ENCODE results near the gene SLCO2B1. TPM values are rescaled to one million over a fixed set of nuclear protein-coding genes. Genes with fewer than 3 reads are reported as not detected.

The SLCO2B1 gene
- total RNA-seq, 2 donors from 2014 or later: 37.6 to 50.3 TPM

DNA sequence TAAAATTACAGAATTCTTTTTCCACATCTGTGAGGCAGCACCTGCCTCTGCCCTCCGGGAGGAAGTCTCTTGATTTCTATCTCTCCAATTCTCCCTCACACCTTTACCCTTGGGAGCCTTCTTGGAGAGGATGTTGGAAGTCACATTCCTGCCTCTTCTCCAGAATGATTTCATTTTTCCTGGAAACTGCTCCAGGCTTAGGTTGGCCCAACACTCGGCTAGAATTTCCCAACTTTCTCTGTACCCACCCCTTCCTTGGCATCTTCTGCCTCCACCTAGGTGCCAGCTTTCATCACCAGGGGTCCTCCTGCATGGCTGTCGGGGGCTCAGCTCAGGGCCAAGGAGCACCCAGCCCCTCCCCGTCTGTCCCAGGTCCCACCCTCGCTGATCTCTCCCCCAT, 43.2 kb downstream of the SLCO2B1 start:
- H3K27ac ChIP-seq: no peak overlapping the region

DNA sequence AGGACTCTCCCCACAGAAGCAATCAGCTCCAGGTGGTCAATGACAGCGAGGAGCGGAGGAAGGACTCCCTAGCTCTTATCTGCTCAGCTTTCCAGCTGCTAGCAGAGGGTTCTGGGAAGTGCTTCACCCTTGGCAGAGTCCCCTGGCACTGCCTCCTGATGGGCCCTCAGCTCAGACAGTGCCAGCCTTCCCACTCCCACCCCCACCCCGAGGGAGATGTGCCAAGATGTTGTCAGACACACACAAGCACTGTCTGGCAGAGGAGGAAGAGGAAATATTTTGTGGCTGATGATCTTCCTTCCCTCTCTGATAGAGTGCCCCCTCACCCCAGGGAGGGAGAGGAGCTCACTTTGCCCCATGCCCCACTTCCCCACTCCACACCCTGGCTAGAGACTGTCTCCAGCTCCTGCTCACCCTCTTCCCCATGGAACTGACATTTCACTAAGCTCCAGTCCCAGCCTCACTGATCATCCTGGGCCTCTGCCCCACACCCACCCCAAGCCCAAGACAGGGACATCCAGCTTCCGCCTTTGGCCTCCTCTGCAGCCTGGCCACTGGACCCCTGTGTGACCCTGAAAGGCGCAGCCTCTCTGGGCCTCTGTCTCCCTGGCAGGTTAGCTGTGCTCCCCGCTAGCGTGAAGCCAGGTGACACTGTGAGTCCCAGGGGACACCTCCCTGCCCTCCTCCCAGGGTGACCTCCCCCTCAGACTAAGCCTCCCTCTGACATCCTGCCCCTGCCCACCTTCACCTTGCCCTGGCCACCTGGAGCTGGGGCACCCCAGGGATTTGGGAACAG, 44.5 kb downstream of the SLCO2B1 start:
- intact Hi-C loops (cut with DNase I): no loop called here
- TF ChIP-seq, protein P1, sequence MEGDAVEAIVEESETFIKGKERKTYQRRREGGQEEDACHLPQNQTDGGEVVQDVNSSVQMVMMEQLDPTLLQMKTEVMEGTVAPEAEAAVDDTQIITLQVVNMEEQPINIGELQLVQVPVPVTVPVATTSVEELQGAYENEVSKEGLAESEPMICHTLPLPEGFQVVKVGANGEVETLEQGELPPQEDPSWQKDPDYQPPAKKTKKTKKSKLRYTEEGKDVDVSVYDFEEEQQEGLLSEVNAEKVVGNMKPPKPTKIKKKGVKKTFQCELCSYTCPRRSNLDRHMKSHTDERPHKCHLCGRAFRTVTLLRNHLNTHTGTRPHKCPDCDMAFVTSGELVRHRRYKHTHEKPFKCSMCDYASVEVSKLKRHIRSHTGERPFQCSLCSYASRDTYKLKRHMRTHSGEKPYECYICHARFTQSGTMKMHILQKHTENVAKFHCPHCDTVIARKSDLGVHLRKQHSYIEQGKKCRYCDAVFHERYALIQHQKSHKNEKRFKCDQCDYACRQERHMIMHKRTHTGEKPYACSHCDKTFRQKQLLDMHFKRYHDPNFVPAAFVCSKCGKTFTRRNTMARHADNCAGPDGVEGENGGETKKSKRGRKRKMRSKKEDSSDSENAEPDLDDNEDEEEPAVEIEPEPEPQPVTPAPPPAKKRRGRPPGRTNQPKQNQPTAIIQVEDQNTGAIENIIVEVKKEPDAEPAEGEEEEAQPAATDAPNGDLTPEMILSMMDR (IDR thresholded peaks at IDR 0.05): no peak
- H3K9me3 ChIP-seq: no peaks in the 10 kb centered on the region
- no peak overlapping the region for H3K27ac ChIP-seq
- DNase-seq: peak; percentile 40
- H3K27me3 ChIP-seq: no peaks in the 10 kb centered on the region
- H3K9ac ChIP-seq (ENCODE audit: low read depth in 2 of 2, low read length in 2 of 2): no peak overlapping the region
- no peaks in the 10 kb centered on the region for H3K36me3 ChIP-seq
- H3K4me3 ChIP-seq: no peak overlapping the region
- H3K4me1 ChIP-seq: no peaks in the 10 kb centered on the region

More for the DNA sequence above, 43.2 kb downstream of the SLCO2B1 start:
- no peaks in the 10 kb centered on the region for H3K4me1 ChIP-seq
- intact Hi-C loops (cut with DNase I): no loop called here
- no peaks in the 10 kb centered on the region for H3K9me3 ChIP-seq
- no peak overlapping the region for H3K4me3 ChIP-seq
- H3K9ac ChIP-seq (ENCODE audit: low read depth in 2 of 2, low read length in 2 of 2): no peak overlapping the region
- H3K36me3 ChIP-seq: no peaks in the 10 kb centered on the region
- no peaks in the 10 kb centered on the region for H3K27me3 ChIP-seq
- TF ChIP-seq, protein P1 (IDR thresholded peaks at IDR 0.05): no peak
- DNase-seq: no peak

DNA sequence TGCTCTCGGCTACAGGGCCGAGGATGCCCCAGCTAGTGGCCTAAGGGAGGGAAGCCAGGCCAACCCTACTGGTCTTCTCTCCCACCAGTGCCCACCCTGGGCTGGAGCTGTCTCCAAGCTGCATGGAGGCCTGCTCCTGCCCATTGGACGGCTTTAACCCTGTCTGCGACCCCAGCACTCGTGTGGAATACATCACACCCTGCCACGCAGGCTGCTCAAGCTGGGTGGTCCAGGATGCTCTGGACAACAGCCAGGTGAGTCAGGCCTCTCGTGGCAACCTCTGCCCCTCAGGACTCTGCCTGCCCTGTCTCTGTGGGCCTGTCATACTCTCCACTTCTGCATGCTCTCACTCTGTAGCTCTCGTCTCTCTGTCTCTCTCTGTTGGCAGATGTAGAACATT, 45.5 kb downstream of the SLCO2B1 start:
- Histone ChIP-seq H3K4me1 (no peaks in the 10 kb centered on the region), H3K4me3 (no peak overlapping the region), H3K9me3 (no peaks in the 10 kb centered on the region), H3K27ac (no peak overlapping the region), H3K9ac (ENCODE audit: low read depth in 2 of 2, low read length in 2 of 2) (peak overlapping the region in 1 of 2 donors; percentile 6), H3K27me3 (no peaks in the 10 kb centered on the region), H3K36me3 (no peaks in the 10 kb centered on the region)
- TF ChIP-seq, protein P1 (IDR thresholded peaks at IDR 0.05): no peak
- intact Hi-C loops (cut with DNase I): no loop called here
- DNase-seq: no peak

DNA sequence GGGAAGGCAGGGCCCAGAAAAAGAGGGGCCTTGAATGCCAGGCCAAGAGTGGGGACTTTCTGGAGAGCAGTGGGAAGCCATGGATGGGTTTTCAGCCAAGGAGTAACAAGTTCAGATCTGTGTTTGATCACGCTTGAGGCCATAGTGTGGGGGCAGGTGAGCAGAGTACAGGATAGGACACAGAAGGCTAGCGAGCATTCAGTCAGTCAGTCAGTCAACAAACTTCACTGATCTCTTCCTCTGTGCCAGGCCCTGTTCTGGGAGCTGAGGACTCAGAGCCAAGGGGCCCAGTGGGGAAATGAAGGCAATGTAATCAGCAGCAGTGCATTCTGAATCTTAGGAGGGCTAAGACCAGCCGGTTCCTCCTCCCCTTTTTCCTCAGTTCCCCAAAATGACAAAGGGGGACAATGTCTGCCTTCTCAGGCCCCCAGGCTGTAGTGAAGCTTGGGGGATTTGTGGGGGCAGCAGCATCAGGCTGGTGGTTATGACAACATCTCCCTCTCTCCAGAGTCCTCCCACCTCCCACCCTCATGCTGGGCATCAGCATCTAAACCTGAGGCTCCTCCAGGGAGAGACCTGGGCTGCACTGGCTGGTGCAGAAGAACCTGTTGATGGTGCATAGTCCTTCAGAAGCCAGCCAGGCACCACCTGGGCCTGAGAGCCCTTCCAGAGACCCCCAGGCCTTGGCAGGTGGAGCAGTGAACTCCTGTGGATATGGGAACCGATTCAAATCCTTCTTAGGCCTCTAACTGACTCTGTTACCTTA, 46.8 kb downstream of the SLCO2B1 start:
- no peak overlapping the region for H3K27ac ChIP-seq
- TF ChIP-seq, protein P1 (IDR thresholded peaks at IDR 0.05): no peak
- intact Hi-C loops (cut with DNase I): no loop called here
- H3K9ac ChIP-seq (ENCODE audit: low read depth in 2 of 2, low read length in 2 of 2): no peak overlapping the region
- H3K9me3 ChIP-seq: no peaks in the 10 kb centered on the region
- no peaks in the 10 kb centered on the region for H3K4me1 ChIP-seq
- no peaks in the 10 kb centered on the region for H3K36me3 ChIP-seq
- H3K27me3 ChIP-seq: no peaks in the 10 kb centered on the region
- no peak for DNase-seq
- H3K4me3 ChIP-seq: no peak overlapping the region

DNA sequence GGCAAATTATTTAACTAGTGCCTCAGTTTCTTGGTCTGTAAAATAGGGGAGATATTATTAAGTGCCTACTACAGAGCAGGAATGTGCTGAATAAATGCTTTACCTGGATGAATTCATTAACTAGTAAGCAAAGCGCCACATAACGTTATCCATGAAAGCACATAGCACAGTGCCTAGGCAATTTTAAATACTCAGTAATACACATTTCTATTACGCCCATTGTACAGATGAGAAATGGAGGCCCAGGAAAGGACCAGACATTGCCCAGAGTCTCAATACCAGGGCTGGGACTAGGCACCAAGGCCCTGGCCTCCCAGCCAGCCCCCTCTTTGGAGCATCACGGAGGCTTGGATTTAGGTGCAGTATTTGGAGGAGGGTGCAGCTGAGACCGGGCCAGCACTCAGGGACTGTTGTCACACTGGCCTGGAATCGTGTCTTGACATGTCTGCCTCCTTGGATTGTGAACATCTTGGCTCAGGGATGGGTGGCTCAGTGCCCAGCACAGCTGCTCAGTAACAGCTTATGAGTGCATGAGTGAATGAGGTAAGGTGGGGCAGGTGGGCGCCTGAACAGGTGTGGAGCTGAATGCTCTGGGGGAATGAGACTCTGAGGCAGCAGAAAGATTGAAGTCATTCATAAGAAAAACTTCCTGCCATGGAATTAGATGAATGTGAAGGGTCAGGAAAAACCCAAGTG, 47.5 kb downstream of the SLCO2B1 start:
- TF ChIP-seq, protein P1 (IDR thresholded peaks at IDR 0.05): no peak
- DNase-seq: no peak
- Histone ChIP-seq H3K4me1 (no peaks in the 10 kb centered on the region), H3K9me3 (no peaks in the 10 kb centered on the region), H3K27ac (no peak overlapping the region), H3K9ac (ENCODE audit: low read depth in 2 of 2, low read length in 2 of 2) (no peak overlapping the region), H3K27me3 (no peaks in the 10 kb centered on the region), H3K36me3 (no peaks in the 10 kb centered on the region), H3K4me3 (no peak overlapping the region)
- intact Hi-C loops (cut with DNase I): no loop called here
